Measurements from ENCODE around the gene PCED1B.

DNA sequence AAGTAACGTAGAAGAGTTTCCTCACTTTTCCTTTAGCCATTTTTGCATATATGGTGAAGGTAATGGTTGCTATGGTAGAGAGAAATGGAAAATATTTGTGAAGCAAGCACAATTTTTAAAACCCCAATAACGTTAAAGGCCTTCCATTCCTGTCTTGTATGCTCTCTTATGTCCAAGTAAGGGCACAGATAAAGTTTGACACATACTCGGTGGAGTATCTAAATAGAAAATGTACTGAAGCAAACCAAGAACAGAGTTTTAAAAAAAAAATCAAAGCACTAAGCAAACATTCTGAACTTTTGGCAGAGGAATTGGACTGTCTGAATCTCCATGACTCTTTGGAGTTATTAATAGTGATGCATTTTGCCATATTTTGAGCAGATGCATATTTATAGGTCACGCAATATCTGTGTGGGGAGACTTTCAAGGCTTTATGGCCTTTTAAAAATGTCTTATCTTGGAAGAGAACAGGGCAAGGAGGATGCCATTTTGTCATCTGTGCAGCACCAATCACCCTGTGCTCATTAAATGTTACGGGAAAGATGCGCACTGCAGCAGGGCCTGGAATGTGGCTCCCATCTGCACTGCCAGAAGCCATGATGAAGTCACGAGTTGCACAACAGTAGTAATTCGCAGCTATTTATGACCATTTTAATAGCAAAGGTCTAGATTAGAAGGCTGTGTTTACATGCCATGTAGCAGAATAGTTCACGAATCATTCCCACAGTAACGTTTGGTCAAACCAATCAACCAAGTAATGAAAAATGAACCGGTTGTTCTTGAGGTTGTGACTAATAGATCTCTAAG, 23.6 kb downstream of the PCED1B start:
- TF ChIP-seq, protein P1, sequence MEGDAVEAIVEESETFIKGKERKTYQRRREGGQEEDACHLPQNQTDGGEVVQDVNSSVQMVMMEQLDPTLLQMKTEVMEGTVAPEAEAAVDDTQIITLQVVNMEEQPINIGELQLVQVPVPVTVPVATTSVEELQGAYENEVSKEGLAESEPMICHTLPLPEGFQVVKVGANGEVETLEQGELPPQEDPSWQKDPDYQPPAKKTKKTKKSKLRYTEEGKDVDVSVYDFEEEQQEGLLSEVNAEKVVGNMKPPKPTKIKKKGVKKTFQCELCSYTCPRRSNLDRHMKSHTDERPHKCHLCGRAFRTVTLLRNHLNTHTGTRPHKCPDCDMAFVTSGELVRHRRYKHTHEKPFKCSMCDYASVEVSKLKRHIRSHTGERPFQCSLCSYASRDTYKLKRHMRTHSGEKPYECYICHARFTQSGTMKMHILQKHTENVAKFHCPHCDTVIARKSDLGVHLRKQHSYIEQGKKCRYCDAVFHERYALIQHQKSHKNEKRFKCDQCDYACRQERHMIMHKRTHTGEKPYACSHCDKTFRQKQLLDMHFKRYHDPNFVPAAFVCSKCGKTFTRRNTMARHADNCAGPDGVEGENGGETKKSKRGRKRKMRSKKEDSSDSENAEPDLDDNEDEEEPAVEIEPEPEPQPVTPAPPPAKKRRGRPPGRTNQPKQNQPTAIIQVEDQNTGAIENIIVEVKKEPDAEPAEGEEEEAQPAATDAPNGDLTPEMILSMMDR (IDR thresholded peaks at IDR 0.05), result no peak
- TF ChIP-seq POLR2A (IDR thresholded peaks at IDR 0.05), result no peak
